GM21390 (cell line): ENCODE results near the gene GLIS2.

Source experiments
- ATAC-seq: cut with Tn5 transposase; IDR thresholded peaks from one replicate; pipeline ENCODE4 v1.9.1; 2021; ENCODE audit not compliant: unreplicated experiment

The GLIS2 gene

GRCh38 chr16:4319454-4320421 is 3.9 kb downstream of the GLIS2 start:
- ATAC-seq: peak; percentile 53

- no peak for ATAC-seq
Measured at GRCh38 chr16:4320571-4321137, 4.8 kb downstream of the GLIS2 start.

- no peak for ATAC-seq
Measured at GRCh38 chr16:4321286-4322120, 5.6 kb downstream of the GLIS2 start.

- no peak for ATAC-seq
Measured at GRCh38 chr16:4322121-4323052, 6.5 kb downstream of the GLIS2 start.

GRCh38 chr16:4323071-4323844 is 7.4 kb downstream of the GLIS2 start:
- ATAC-seq: no peak

GRCh38 chr16:4323845-4324488 is 8.1 kb downstream of the GLIS2 start:
- no peak for ATAC-seq

- no peak for ATAC-seq
Measured at GRCh38 chr16:4324492-4325252, 8.8 kb downstream of the GLIS2 start.

GRCh38 chr16:4325253-4325758 is 9.4 kb downstream of the GLIS2 start:
- ATAC-seq: no peak

- ATAC-seq: no peak
Measured at GRCh38 chr16:4327386-4328045, 11.6 kb downstream of the GLIS2 start.

GRCh38 chr16:4328046-4328781 is 12.3 kb downstream of the GLIS2 start:
- ATAC-seq: no peak

GRCh38 chr16:4328782-4329775 is 13.2 kb downstream of the GLIS2 start:
- no peak for ATAC-seq

- ATAC-seq: no peak
Measured at GRCh38 chr16:4330277-4330874, 14.5 kb downstream of the GLIS2 start.

- ATAC-seq: no peak
Measured at GRCh38 chr16:4332083-4332482, 16.2 kb downstream of the GLIS2 start.

GRCh38 chr16:4332623-4333307 is 16.9 kb downstream of the GLIS2 start:
- no peak for ATAC-seq

- no peak for ATAC-seq
Measured at GRCh38 chr16:4333308-4333638, 17.4 kb downstream of the GLIS2 start.
